ENCODE measurements around the gene ANK3. TPM values are rescaled to one million over a fixed set of nuclear protein-coding genes. Genes with fewer than 3 reads are reported as not detected.

ANK3 gene
- total and polyA plus RNA-seq, 2 donors (not counting 3 experiments of a cell fraction or from before 2014, with no cell fraction given), result 0.88 to 8.5 TPM

GRCh38 chr10:60298408-60299389 is 91.0 kb downstream of the ANK3 start:
- ChIA-PET CTCF (interaction anchor here (2.2 kb wide), 1 partner anchor 15 kb away, joined by 15 read pairs; no protein-coding TSS in a partner anchor), POLR2A (no interaction called here)
- intact Hi-C loops (cut with micrococcal nuclease), result no loop called here
- dilution Hi-C loops (cut with MboI; ENCODE audit: extremely low pct_ligation_motif_present, low sequenced_read_pairs), result no loop called here
- Histone ChIP-seq H3K4me3 (replicated peaks in 1 of 3; ENCODE audit: insufficient read depth in 1 of 3, low read depth in 1 of 3, low read length in 3 of 3) (no peak overlapping the region), H2AFZ (ENCODE audit: low read depth, low read length) (no peak overlapping the region), H3K27me3 (ENCODE audit: control insufficient read depth in 2 of 2, insufficient read depth in 2 of 2, low read length in 2 of 2) (no peaks in the 10 kb centered on the region), H3K4me1 (ENCODE audit: control insufficient read depth, extremely low read depth, insufficient read depth, low read length) (peaks cover 10% of the 10 kb centered on the region), H3K9me3 (replicated peaks; ENCODE audit: control insufficient read depth, insufficient read depth, low read length) (no peaks in the 10 kb centered on the region), H3K9me1 (replicated peaks; ENCODE audit: control insufficient read depth, extremely low read depth, insufficient read depth, low read length) (no peaks in the 10 kb centered on the region), H3K79me2 (ENCODE audit: control insufficient read depth, insufficient read depth, low read length) (no peaks in the 10 kb centered on the region), H3K4me2 (ENCODE audit: insufficient read depth, low read length) (no peak overlapping the region), H3K27ac (ENCODE audit: insufficient read depth, low read depth, low read length) (no peak overlapping the region), H3K36me3 (ENCODE audit: control insufficient read depth in 2 of 2, extremely low read depth in 1 of 2, insufficient read depth in 2 of 2, low read length in 2 of 2) (no peaks in the 10 kb centered on the region), H3K9ac (replicated peaks; ENCODE audit: extremely low read depth, insufficient read depth, low read length) (no peak overlapping the region), H4K20me1 (replicated peaks; ENCODE audit: control insufficient read depth, extremely low read depth, insufficient read depth, low read length) (no peaks in the 10 kb centered on the region)
- no TSS peak for BruUV-seq (replicated peaks)
- TF ChIP-seq MYC (IDR thresholded peaks at IDR 0.05; ENCODE audit: low read depth, low read length) (no peak), FOS (IDR thresholded peaks at IDR 0.05; ENCODE audit: borderline replicate concordance, insufficient read depth, low read length) (no peak), GATA2 (IDR thresholded peaks at IDR 0.05; ENCODE audit: insufficient read depth, insufficient read length, low read depth, low read length) (no peak), MAX (IDR thresholded peaks at IDR 0.05; ENCODE audit: insufficient read depth, insufficient read length) (no peak)
- DNase-seq (ENCODE audit: low read depth, low spot score) (no peak), FAIRE-seq (no peak)

GRCh38 chr10:60296073-60296472 is 93.6 kb downstream of the ANK3 start:
- intact Hi-C loops (cut with micrococcal nuclease), result no loop called here
- CTCF ChIA-PET, result interaction anchor here (2.8 kb wide), 1 partner anchor 13 kb away, joined by 11 read pairs; no protein-coding TSS in a partner anchor
- no peak for TF ChIP-seq EZH2 (IDR thresholded peaks at IDR 0.05; ENCODE audit: borderline replicate concordance, low read depth, low read length, severe bottlenecking)
- TF ChIP-seq CTCF (IDR thresholded peaks at IDR 0.05; ENCODE audit: extremely low read depth in 1 of 2, insufficient read depth in 1 of 2, low read depth in 1 of 2, low read length in 2 of 2), result no peak
- no peak for TF ChIP-seq POLR2A (IDR thresholded peaks at IDR 0.05; ENCODE audit: low read depth, low read length)
- TF ChIP-seq POLR2AphosphoS5 (IDR thresholded peaks at IDR 0.05; ENCODE audit: insufficient read depth, low read depth, low read length), result no peak
- TF ChIP-seq JUN (IDR thresholded peaks at IDR 0.05; ENCODE audit: borderline replicate concordance, insufficient read depth, insufficient read length, low read depth), result no peak
- TF ChIP-seq FOS (IDR thresholded peaks at IDR 0.05; ENCODE audit: borderline replicate concordance, insufficient read depth, low read length), result no peak
- no peak for TF ChIP-seq GATA2 (IDR thresholded peaks at IDR 0.05; ENCODE audit: insufficient read depth, insufficient read length, low read depth, low read length)
- TF ChIP-seq MYC (IDR thresholded peaks at IDR 0.05; ENCODE audit: low read depth, low read length), result no peak
- TF ChIP-seq MAX (IDR thresholded peaks at IDR 0.05; ENCODE audit: insufficient read depth, insufficient read length), result no peak

More at GRCh38 chr10:60296073-60296472, 93.6 kb downstream of the ANK3 start:
- FAIRE-seq (no peak), DNase-seq (ENCODE audit: low read depth, low spot score) (no peak)
- Histone ChIP-seq H3K4me1 (ENCODE audit: control insufficient read depth, extremely low read depth, insufficient read depth, low read length) (peaks cover 8% of the 10 kb centered on the region), H3K9ac (replicated peaks; ENCODE audit: extremely low read depth, insufficient read depth, low read length) (no peak overlapping the region), H2AFZ (ENCODE audit: low read depth, low read length) (no peak overlapping the region), H3K79me2 (ENCODE audit: control insufficient read depth, insufficient read depth, low read length) (no peaks in the 10 kb centered on the region), H4K20me1 (replicated peaks; ENCODE audit: control insufficient read depth, extremely low read depth, insufficient read depth, low read length) (no peaks in the 10 kb centered on the region), H3K9me1 (replicated peaks; ENCODE audit: control insufficient read depth, extremely low read depth, insufficient read depth, low read length) (no peaks in the 10 kb centered on the region), H3K36me3 (ENCODE audit: control insufficient read depth in 2 of 2, extremely low read depth in 1 of 2, insufficient read depth in 2 of 2, low read length in 2 of 2) (no peaks in the 10 kb centered on the region), H3K27ac (ENCODE audit: insufficient read depth, low read depth, low read length) (no peak overlapping the region), H3K9me3 (replicated peaks; ENCODE audit: control insufficient read depth, insufficient read depth, low read length) (no peaks in the 10 kb centered on the region), H3K4me2 (ENCODE audit: insufficient read depth, low read length) (no peak overlapping the region), H3K4me3 (replicated peaks in 1 of 3; ENCODE audit: insufficient read depth in 1 of 3, low read depth in 1 of 3, low read length in 3 of 3) (no peak overlapping the region), H3K27me3 (ENCODE audit: control insufficient read depth in 2 of 2, insufficient read depth in 2 of 2, low read length in 2 of 2) (no peaks in the 10 kb centered on the region)
- POLR2A ChIA-PET, result no interaction called here
- no TSS peak for BruUV-seq (replicated peaks)
- dilution Hi-C loops (cut with MboI; ENCODE audit: extremely low pct_ligation_motif_present, low sequenced_read_pairs), result no loop called here
